ENCODE measurements around the gene SERTAD4. TPM values are rescaled to one million over a fixed set of nuclear protein-coding genes. Genes with fewer than 3 reads are reported as not detected.

SERTAD4 gene
- polyA plus RNA-seq, 1 experiment, result 6.2 TPM

GRCh38 chr1:210228158-210228557 lies 4.4 kb upstream of the SERTAD4 start:
- CTCF ChIA-PET, result interaction anchor here (0.6 kb wide), 1 partner anchor 166 kb away, joined by 4 read pairs; no protein-coding TSS in a partner anchor
- Histone ChIP-seq H3K27me3 (ENCODE audit: control insufficient read depth, insufficient read depth, low read length) (no peaks in the 10 kb centered on the region), H3K36me3 (ENCODE audit: control insufficient read depth, insufficient read depth, low read length) (no peaks in the 10 kb centered on the region), H3K4me3 (ENCODE audit: low read depth, low read length) (no peak overlapping the region)
- POLR2A ChIA-PET, result no interaction called here
- no peak for DNase-seq (ENCODE audit: low read depth)
- no peak for TF ChIP-seq CTCF (IDR thresholded peaks at IDR 0.05; ENCODE audit: insufficient read depth, low read depth, low read length)

GRCh38 chr1:210230149-210230695 lies 2.4 kb upstream of the SERTAD4 start:
- H3K36me3 ChIP-seq (ENCODE audit: control insufficient read depth, insufficient read depth, low read length), result no peaks in the 10 kb centered on the region
- no peak for DNase-seq (ENCODE audit: low read depth)
- ChIA-PET CTCF (no interaction called here), POLR2A (no interaction called here)
- H3K4me3 ChIP-seq (ENCODE audit: low read depth, low read length), result no peak overlapping the region
- TF ChIP-seq CTCF (IDR thresholded peaks at IDR 0.05; ENCODE audit: insufficient read depth, low read depth, low read length), result no peak
- no peaks in the 10 kb centered on the region for H3K27me3 ChIP-seq (ENCODE audit: control insufficient read depth, insufficient read depth, low read length)

GRCh38 chr1:210231846-210232510 lies 618 bp upstream of the SERTAD4 start:
- TF ChIP-seq CTCF (IDR thresholded peaks at IDR 0.05; ENCODE audit: insufficient read depth, low read depth, low read length), result no peak
- Histone ChIP-seq H3K36me3 (ENCODE audit: control insufficient read depth, insufficient read depth, low read length) (peaks cover 2% of the 10 kb centered on the region), H3K27me3 (ENCODE audit: control insufficient read depth, insufficient read depth, low read length) (no peaks in the 10 kb centered on the region), H3K4me3 (ENCODE audit: low read depth, low read length) (peak overlapping the region; percentile 59)
- ChIA-PET CTCF (no interaction called here), POLR2A (interaction anchor here (0.6 to 1.0 kb wide), 3 partner anchors 20 to 67 kb away, joined by 7 to 14 read pairs (median 12); no protein-coding TSS in a partner anchor)
- DNase-seq (ENCODE audit: low read depth), result peak; percentile 62

GRCh38 chr1:210233216-210233494 lies 559 bp downstream of the SERTAD4 start:
- no peak for TF ChIP-seq CTCF (IDR thresholded peaks at IDR 0.05; ENCODE audit: insufficient read depth, low read depth, low read length)
- H3K36me3 ChIP-seq (ENCODE audit: control insufficient read depth, insufficient read depth, low read length), result peaks cover 2% of the 10 kb centered on the region
- H3K27me3 ChIP-seq (ENCODE audit: control insufficient read depth, insufficient read depth, low read length), result no peaks in the 10 kb centered on the region
- no peak for DNase-seq (ENCODE audit: low read depth)
- peak overlapping the region; percentile 59 for H3K4me3 ChIP-seq (ENCODE audit: low read depth, low read length)
- ChIA-PET POLR2A (interaction anchor here (1.3 to 2.1 kb wide), 2 partner anchors 59 to 62 kb away, joined by 4 to 12 read pairs; no protein-coding TSS in a partner anchor), CTCF (interaction anchor here (1.0 to 2.3 kb wide), 6 partner anchors 11 to 90 kb away, joined by 3 to 8 read pairs (median 5); no protein-coding TSS in a partner anchor)

GRCh38 chr1:210233495-210234328 lies 1.1 kb downstream of the SERTAD4 start:
- DNase-seq (ENCODE audit: low read depth), result no peak

More at GRCh38 chr1:210233495-210234328, 1.1 kb downstream of the SERTAD4 start:
- CTCF ChIA-PET, result interaction anchor here (0.6 to 2.3 kb wide), 7 partner anchors 11 to 113 kb away, joined by 3 to 8 read pairs (median 5); no protein-coding TSS in a partner anchor
- POLR2A ChIA-PET, result interaction anchor here (0.6 to 2.1 kb wide), 3 partner anchors 30 to 62 kb away, joined by 3 to 12 read pairs (median 4); no protein-coding TSS in a partner anchor
- TF ChIP-seq CTCF (IDR thresholded peaks at IDR 0.05; ENCODE audit: insufficient read depth, low read depth, low read length), result no peak
- Histone ChIP-seq H3K4me3 (ENCODE audit: low read depth, low read length) (peak overlapping the region; percentile 59), H3K36me3 (ENCODE audit: control insufficient read depth, insufficient read depth, low read length) (peaks cover 2% of the 10 kb centered on the region), H3K27me3 (ENCODE audit: control insufficient read depth, insufficient read depth, low read length) (no peaks in the 10 kb centered on the region)

All from BJ (cell line).